ENCODE results near the gene PTDSS2. TPM values are rescaled to one million over a fixed set of nuclear protein-coding genes. Genes with fewer than 3 reads are reported as not detected.

Gene PTDSS2
- total and polyA plus RNA-seq, 2 of the 4 experiments (the other 2 are of a cell fraction): 23.5 to 26.6 TPM

DNA sequence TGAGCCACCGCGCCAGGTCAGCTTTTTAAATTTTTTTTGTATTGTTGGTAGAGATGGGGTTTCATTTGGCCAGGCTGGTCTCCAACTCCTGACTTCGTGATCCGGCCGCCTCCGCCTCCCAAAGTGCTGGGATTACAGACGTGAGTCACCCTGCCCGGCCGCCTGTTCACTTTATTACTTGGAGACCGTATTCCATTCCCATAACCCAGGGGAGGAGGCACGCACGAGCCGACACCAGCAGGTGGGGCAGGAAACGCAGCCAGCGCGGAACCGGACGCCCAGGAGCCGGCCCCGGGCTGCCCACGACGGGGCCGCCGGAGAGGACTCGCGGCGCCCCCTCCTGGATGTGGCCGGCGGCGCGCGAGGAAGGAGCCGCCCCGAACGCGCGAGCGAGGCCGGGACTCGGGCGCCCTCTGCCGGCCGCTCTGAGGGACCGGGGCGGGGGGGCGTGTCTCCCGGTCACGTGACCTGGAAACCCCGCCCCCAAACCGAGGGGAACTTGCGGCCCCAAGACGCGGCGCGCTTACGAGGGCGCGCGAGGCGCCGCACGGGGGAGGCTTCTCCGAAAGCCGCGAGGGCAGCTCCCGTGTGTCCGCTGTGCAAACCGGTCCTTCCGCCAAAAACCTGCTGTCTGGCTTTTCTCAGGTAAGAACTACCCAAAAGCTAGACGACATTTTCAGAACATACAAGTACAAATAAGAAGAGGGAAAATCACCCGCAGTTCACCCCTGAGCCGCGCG is 68.6 kb downstream of the PTDSS2 start:
- Histone ChIP-seq H3K4me3 (ENCODE audit: insufficient read depth, low read depth, low read length) (peak overlapping the region; percentile 22), H2BK15ac (ENCODE audit: low read depth, low read length) (no peak overlapping the region), H4K5ac (ENCODE audit: low read depth, low read length) (peak overlapping the region; percentile 2; the same call in 1 of the 2 replicates), H3K9me3 (ENCODE audit: control insufficient read depth, insufficient read depth, low read length) (peaks cover 6% of the 10 kb centered on the region; the same call in 1 of the 2 replicates), H4K91ac (ENCODE audit: insufficient read depth, low read depth, low read length) (no peak overlapping the region; the same call in 1 of the 2 replicates), H3K14ac (replicated peaks; ENCODE audit: low read depth, low read length) (0 out of 2 replicates have a peak overlapping the region, but pooled peaks have one; percentile 69), H3K79me1 (ENCODE audit: low read depth in 1 of 2, low read length in 2 of 2) (peaks cover 0 to 3% of the 10 kb centered on the region in 2 experiments; a peak in 2 of 4 replicates), H4K20me1 (ENCODE audit: insufficient read depth, low read length) (no peaks in the 10 kb centered on the region), H2BK20ac (ENCODE audit: low read depth, low read length) (0 out of 2 replicates have a peak overlapping the region, but pooled peaks have one; percentile 10), H3K9ac (ENCODE audit: low read depth, low read length) (no peak overlapping the region), H3K56ac (ENCODE audit: extremely low read depth, insufficient read depth, low read length) (no peak overlapping the region), H3K4me1 (ENCODE audit: control insufficient read depth, insufficient read depth, low read length) (no peaks in the 10 kb centered on the region), H2AK9ac (replicated peaks; ENCODE audit: low read depth, low read length, poor library complexity) (peak overlapping the region; percentile 88), H2BK120ac (ENCODE audit: low read depth, low read length) (no peak overlapping the region), H4K8ac (ENCODE audit: low read depth in 2 of 2, low read length in 2 of 2) (peak overlapping the region in 1 of 2 experiments; percentile 91; a peak in 2 of 4 replicates), H2AFZ (replicated peaks; ENCODE audit: low read length, poor library complexity) (peak overlapping the region; percentile 90), H3K4ac (ENCODE audit: low read depth, low read length) (peak overlapping the region; percentile 33; the same call in 1 of the 2 replicates), H3K9me1 (ENCODE audit: insufficient read depth, low read length) (peaks cover 3% of the 10 kb centered on the region; the same call in 1 of the 2 replicates), H3K4me2 (ENCODE audit: low read depth, low read length) (peak overlapping the region; percentile 65), H3K36me3 (ENCODE audit: control insufficient read depth, insufficient read depth, low read length) (peaks cover 7% of the 10 kb centered on the region), H2AK5ac (ENCODE audit: low read depth, low read length) (peak overlapping the region; percentile 59; the same call in 1 of the 2 replicates), H3K18ac (ENCODE audit: low read depth, low read length) (no peak overlapping the region), H3K23ac (ENCODE audit: low read depth, low read length) (peak overlapping the region; percentile 83; the same call in 1 of the 2 replicates), H2BK5ac (ENCODE audit: low read depth, low read length, poor library complexity, severe bottlenecking) (peak overlapping the region; percentile 29), H3K27ac (ENCODE audit: insufficient read depth, low read length) (no peak overlapping the region), H3K27me3 (ENCODE audit: control insufficient read depth, insufficient read depth, low read length) (no peaks in the 10 kb centered on the region)
- ChIA-PET CTCF (interaction anchor here (0.6 to 0.7 kb wide), 4 partner anchors 9 to 17 kb away, joined by 3 to 6 read pairs (median 3); no protein-coding TSS in a partner anchor), POLR2A (ENCODE audit: unreplicated experiment) (no interaction called here)
- intact Hi-C loops (cut with micrococcal nuclease): loop anchor here (5.0 kb wide), 1 partner anchor 311 kb away; the partner anchor contains the start of genes BET1L and RIC8A
- TF ChIP-seq NFE2L2 (IDR thresholded peaks at IDR 0.05; ENCODE audit: low read depth, low read length) (no peak; the same call in 1 of the 2 replicates), CEBPB (IDR thresholded peaks at IDR 0.05; ENCODE audit: low read depth, low read length) (no peak), RAD21 (IDR thresholded peaks at IDR 0.05; ENCODE audit: low read length) (peak; percentile 77), RCOR1 (IDR thresholded peaks at IDR 0.05; ENCODE audit: insufficient replicate concordance, low read length) (peak; percentile 84), MAZ (IDR thresholded peaks at IDR 0.05; ENCODE audit: borderline replicate concordance, low read depth, low read length) (peak; percentile 92; the same call in 1 of the 2 replicates), MAFK (IDR thresholded peaks at IDR 0.05; ENCODE audit: low read depth, low read length) (no peak), BHLHE40 (IDR thresholded peaks at IDR 0.05; ENCODE audit: low read depth, low read length) (peak; percentile 94), SMC3 (IDR thresholded peaks at IDR 0.05; ENCODE audit: low read depth, low read length) (peak; percentile 67), MXI1 (IDR thresholded peaks at IDR 0.05; ENCODE audit: borderline replicate concordance, low read depth, low read length) (no peak), FOS (IDR thresholded peaks at IDR 0.05; ENCODE audit: low read depth, low read length) (peak; percentile 56)
- TF ChIP-seq, protein P1, sequence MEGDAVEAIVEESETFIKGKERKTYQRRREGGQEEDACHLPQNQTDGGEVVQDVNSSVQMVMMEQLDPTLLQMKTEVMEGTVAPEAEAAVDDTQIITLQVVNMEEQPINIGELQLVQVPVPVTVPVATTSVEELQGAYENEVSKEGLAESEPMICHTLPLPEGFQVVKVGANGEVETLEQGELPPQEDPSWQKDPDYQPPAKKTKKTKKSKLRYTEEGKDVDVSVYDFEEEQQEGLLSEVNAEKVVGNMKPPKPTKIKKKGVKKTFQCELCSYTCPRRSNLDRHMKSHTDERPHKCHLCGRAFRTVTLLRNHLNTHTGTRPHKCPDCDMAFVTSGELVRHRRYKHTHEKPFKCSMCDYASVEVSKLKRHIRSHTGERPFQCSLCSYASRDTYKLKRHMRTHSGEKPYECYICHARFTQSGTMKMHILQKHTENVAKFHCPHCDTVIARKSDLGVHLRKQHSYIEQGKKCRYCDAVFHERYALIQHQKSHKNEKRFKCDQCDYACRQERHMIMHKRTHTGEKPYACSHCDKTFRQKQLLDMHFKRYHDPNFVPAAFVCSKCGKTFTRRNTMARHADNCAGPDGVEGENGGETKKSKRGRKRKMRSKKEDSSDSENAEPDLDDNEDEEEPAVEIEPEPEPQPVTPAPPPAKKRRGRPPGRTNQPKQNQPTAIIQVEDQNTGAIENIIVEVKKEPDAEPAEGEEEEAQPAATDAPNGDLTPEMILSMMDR (conservative IDR thresholded peaks at IDR 0.05; ENCODE audit: low read depth, low read length): peak; percentile 100; the same call in 1 of the 2 replicates
- TF ChIP-seq, protein P2, sequence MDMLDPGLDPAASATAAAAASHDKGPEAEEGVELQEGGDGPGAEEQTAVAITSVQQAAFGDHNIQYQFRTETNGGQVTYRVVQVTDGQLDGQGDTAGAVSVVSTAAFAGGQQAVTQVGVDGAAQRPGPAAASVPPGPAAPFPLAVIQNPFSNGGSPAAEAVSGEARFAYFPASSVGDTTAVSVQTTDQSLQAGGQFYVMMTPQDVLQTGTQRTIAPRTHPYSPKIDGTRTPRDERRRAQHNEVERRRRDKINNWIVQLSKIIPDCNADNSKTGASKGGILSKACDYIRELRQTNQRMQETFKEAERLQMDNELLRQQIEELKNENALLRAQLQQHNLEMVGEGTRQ (IDR thresholded peaks at IDR 0.05; ENCODE audit: low read depth, low read length): peak; percentile 95
- 15% methylated on average over 25 of the region's 74 CpGs; no CpG with 5 or more reads in 1 of the 2 experiments for WGBS, 2 experiments (ENCODE audit: extremely low coverage in 2 of 2, insufficient read length in 1 of 2)
- dilution Hi-C loops (cut with HindIII; ENCODE audit: low sequenced_read_pairs, unreplicated experiment): no loop called here
- ATAC-seq (ENCODE audit: low read depth) (peak; percentile 99), DNase-seq (peak; percentile 89)
- in situ Hi-C loops (cut with MboI; ENCODE audit: low sequenced_read_pairs): no loop called here
- no TSS peak for BruUV-seq (replicated peaks)
